GM20000 (cell line): ENCODE data around the gene SLC25A13.

Source experiments
- DNase-seq: peaks from one replicate; pipeline ENCODE4 v3.0.0; 2012; ENCODE audit warnings: low spot score
- CTCF ChIP-seq: IDR thresholded peaks from 2 replicates; pipeline ENCODE4 v1.5.1; 2012; ENCODE audit warnings: mild to moderate bottlenecking, control low read depth; ENCODE audit errors: extremely low read depth, missing control alignments

SLC25A13 gene

GRCh38 chr7:96305915-96306314 is 16.0 kb downstream of the SLC25A13 start:
- no peak for TF ChIP-seq CTCF
- DNase-seq: no peak

GRCh38 chr7:96304573-96304972 is 17.3 kb downstream of the SLC25A13 start:
- no peak for DNase-seq
- TF ChIP-seq CTCF: no peak

GRCh38 chr7:96303686-96304443 is 18.0 kb downstream of the SLC25A13 start:
- no peak for TF ChIP-seq CTCF
- no peak for DNase-seq

GRCh38 chr7:96303105-96303685 is 18.7 kb downstream of the SLC25A13 start:
- TF ChIP-seq CTCF: no peak
- no peak for DNase-seq

GRCh38 chr7:96300986-96301385 is 20.9 kb downstream of the SLC25A13 start:
- TF ChIP-seq CTCF: no peak
- DNase-seq: no peak

DNA sequence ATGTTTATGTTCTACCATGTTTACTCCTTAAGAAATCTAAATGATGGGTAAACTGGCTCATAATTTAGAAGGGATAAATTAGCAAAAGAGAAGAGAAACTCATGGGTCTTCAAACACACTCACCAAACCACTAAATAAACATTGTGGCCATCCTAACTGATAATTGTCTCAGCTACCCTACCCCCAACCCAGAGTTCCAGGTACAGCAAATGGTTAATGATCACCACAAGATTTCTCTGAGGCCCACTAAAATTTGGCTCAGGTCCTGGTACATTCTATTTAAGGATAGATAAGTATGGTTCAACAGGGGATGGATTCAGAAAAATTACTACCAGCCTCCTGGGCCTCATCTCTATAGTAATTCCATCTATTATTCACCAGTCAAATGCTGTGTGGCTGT is 21.4 kb downstream of the SLC25A13 start:
- DNase-seq: no peak
- no peak for TF ChIP-seq CTCF

DNA sequence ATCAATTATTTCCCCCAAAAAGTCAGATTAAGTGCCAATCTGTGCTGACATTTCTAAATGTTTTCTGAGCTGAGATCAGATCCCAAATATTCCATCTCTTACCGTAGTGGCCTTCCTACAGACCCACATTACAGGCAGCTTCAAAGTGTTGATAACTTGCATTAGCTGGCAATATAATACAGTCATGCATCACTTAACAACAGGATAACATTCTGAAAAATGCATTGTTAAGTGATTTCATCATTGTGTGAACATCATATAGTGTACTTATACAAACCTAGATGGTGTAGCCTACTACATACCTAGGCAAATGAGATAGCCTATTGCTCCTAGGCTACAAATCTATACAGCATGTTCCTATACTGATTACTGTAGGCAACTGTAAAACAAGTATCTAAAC is 22.4 kb downstream of the SLC25A13 start:
- no peak for DNase-seq
- TF ChIP-seq CTCF: no peak
